DOHH2 (cell line): ENCODE measurements around the gene SUSD1.

Experiments
- EZH2phosphoT487 ChIP-seq: fragments of 200-600 bp; sonication (generic); IDR thresholded peaks from 2 replicates; pipeline ENCODE4 v1.6.1; 2017; ENCODE audit warnings: borderline replicate concordance, mild to moderate bottlenecking, antibody characterized with exemption, low read length, moderate library complexity, mixed read lengths
- TF ChIP-seq, protein P1 (sequence below): fragments of 200-600 bp; sonication (generic); IDR thresholded peaks from one replicate; pipeline ENCODE4 v1.5.1; 2014; ENCODE audit warnings: antibody characterized with exemption, mild to moderate bottlenecking, low read depth, low read length; ENCODE audit not compliant: poor library complexity, severe bottlenecking

- TF ChIP-seq, protein P1, sequence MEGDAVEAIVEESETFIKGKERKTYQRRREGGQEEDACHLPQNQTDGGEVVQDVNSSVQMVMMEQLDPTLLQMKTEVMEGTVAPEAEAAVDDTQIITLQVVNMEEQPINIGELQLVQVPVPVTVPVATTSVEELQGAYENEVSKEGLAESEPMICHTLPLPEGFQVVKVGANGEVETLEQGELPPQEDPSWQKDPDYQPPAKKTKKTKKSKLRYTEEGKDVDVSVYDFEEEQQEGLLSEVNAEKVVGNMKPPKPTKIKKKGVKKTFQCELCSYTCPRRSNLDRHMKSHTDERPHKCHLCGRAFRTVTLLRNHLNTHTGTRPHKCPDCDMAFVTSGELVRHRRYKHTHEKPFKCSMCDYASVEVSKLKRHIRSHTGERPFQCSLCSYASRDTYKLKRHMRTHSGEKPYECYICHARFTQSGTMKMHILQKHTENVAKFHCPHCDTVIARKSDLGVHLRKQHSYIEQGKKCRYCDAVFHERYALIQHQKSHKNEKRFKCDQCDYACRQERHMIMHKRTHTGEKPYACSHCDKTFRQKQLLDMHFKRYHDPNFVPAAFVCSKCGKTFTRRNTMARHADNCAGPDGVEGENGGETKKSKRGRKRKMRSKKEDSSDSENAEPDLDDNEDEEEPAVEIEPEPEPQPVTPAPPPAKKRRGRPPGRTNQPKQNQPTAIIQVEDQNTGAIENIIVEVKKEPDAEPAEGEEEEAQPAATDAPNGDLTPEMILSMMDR: no peak
- TF ChIP-seq EZH2phosphoT487: no peak
Measured at GRCh38 chr9:112046181-112046580, 128.9 kb downstream of the SUSD1 start.
